GM12878 (cell line): ENCODE results near the gene TRIM41. TPM values are rescaled to one million over a fixed set of nuclear protein-coding genes. Genes with fewer than 3 reads are reported as not detected.

ENCODE experiments used
- BACH1 ChIP-seq: fragments of 450-650 bp; IDR thresholded peaks from 2 replicates; pipeline ENCODE4 v1.6.1; 2017; ENCODE audit warnings: mild to moderate bottlenecking, borderline replicate concordance
- BHLHE40 ChIP-seq, 2 experiments: fragments of 450-650 bp in 1 of 2; IDR thresholded peaks; 2 replicates each; pipeline ENCODE4 v1.6.1; 2011 to 2017; ENCODE audit warnings: low read depth in 2 of 2, borderline replicate concordance in 1 of 2, improper control_type of control experiment in 1 of 2, low read length in 1 of 2, mild to moderate bottlenecking in 1 of 2
- CBX3 ChIP-seq: fragments of 200-600 bp; sonication (generic); IDR thresholded peaks from 2 replicates; pipeline ENCODE4 v1.6.1; 2016; ENCODE audit warnings: low read depth, borderline replicate concordance
- CEBPB ChIP-seq, 2 experiments: fragments of 150-350 bp in 1 of 2; IDR thresholded peaks; 2 replicates each; pipeline ENCODE4 v1.6.1; 2012 to 2014; ENCODE audit warnings: low read depth in 2 of 2, low read length in 2 of 2, borderline replicate concordance in 1 of 2, inconsistent platforms in 1 of 2
- CREB1 ChIP-seq: IDR thresholded peaks from 2 replicates; pipeline ENCODE4 v1.6.1; 2012; ENCODE audit warnings: low read depth, mild to moderate bottlenecking, inconsistent platforms
- EGR1 ChIP-seq, 2 experiments: IDR thresholded peaks; 1 replicate in 1 of 2; 2 replicates in 1 of 2; pipeline ENCODE4 v1.6.1; 2011 to 2012; ENCODE audit warnings: low read depth in 2 of 2, low read length in 2 of 2, borderline replicate concordance in 1 of 2, mild to moderate bottlenecking in 1 of 2, moderate library complexity in 1 of 2
- FOXK2 ChIP-seq: fragments of 450-650 bp; IDR thresholded peaks from 2 replicates; pipeline ENCODE4 v1.6.1; 2017; ENCODE audit warnings: mild to moderate bottlenecking, moderate library complexity
- GATAD2B ChIP-seq: fragments of 450-650 bp; conservative IDR thresholded peaks from 2 replicates; pipeline ENCODE4 v1.6.1; 2017; ENCODE audit warnings: low read depth, mild to moderate bottlenecking, moderate library complexity
- MTA2 ChIP-seq: fragments of 450-650 bp; IDR thresholded peaks from 2 replicates; pipeline ENCODE4 v1.6.1; 2016; ENCODE audit warnings: low read depth, mild to moderate bottlenecking, moderate library complexity
- PML ChIP-seq: IDR thresholded peaks from 2 replicates; pipeline ENCODE4 v1.6.1; 2012; ENCODE audit warnings: low read length, inconsistent platforms
- POLR2A ChIP-seq: IDR thresholded peaks from 2 replicates; pipeline ENCODE4 v1.6.1; 2011; ENCODE audit warnings: low read depth, mild to moderate bottlenecking, low read length
- RAD21 ChIP-seq: IDR thresholded peaks from 2 replicates; pipeline ENCODE4 v1.6.1; 2011; ENCODE audit warnings: mild to moderate bottlenecking, low read depth, low read length, moderate library complexity; ENCODE audit not compliant: insufficient read depth
- RCOR1 ChIP-seq: conservative IDR thresholded peaks from 2 replicates; pipeline ENCODE4 v1.6.1; 2012; ENCODE audit warnings: low read depth, low read length, improper control_type of control experiment
- RUNX3 ChIP-seq: IDR thresholded peaks from 2 replicates; pipeline ENCODE4 v1.6.1; 2012; ENCODE audit warnings: low read length, inconsistent platforms
- SIN3A ChIP-seq: IDR thresholded peaks from 2 replicates; pipeline ENCODE4 v1.6.1; 2012; ENCODE audit warnings: low read depth, low read length, improper control_type of control experiment
- SMAD5 ChIP-seq: IDR thresholded peaks from 2 replicates; pipeline ENCODE4 v1.6.1; 2016; ENCODE audit warnings: antibody characterized with exemption, low read depth
- SPI1 ChIP-seq: IDR thresholded peaks from 2 replicates; pipeline ENCODE4 v1.6.1; 2011; ENCODE audit warnings: low read depth, mild to moderate bottlenecking, low read length, moderate library complexity, borderline replicate concordance; ENCODE audit not compliant: insufficient read depth
- TAF1 ChIP-seq: IDR thresholded peaks from 2 replicates; pipeline ENCODE4 v1.6.1; 2011; ENCODE audit warnings: mild to moderate bottlenecking, low read depth, low read length, borderline replicate concordance
- ZNF217 ChIP-seq: fragments of 450-650 bp; IDR thresholded peaks from 2 replicates; pipeline ENCODE4 v1.6.1; 2017; ENCODE audit warnings: antibody characterized with exemption, mild to moderate bottlenecking
- ZNF274 ChIP-seq: IDR thresholded peaks from one replicate; pipeline ENCODE4 v1.8.0; 2011; ENCODE audit not compliant: insufficient read length, insufficient read depth
- ZSCAN29 ChIP-seq: fragments of 450-650 bp; IDR thresholded peaks from 2 replicates; pipeline ENCODE4 v1.6.1; 2017; ENCODE audit warnings: mild to moderate bottlenecking, moderate library complexity
- polyA plus RNA-seq, 11 experiments: library from polyadenylated mRNA; depleted of rRNA in 4 of 11; unstranded in 6 of 11; stranded (reverse) in 5 of 11; fragments of >200 nt; fragmentation: Nextera tagmentation in 4 of 11; fragmentation: Illumina TruSeq in 1 of 11; extraction: Ambion mirVana in 4 of 11; extraction: Trizol in 1 of 11; gene quantifications; 1 replicate in 1 of 11; 2 replicates in 10 of 11; pipeline versions ENCODE4 v1.2.1 to v1.2.3, GENCODE V29; 2011 to 2016; ENCODE audit warnings: inconsistent platforms in 2 of 11, missing spikeins in 2 of 11, low read depth in 1 of 11
- total RNA-seq, 4 experiments: library from RNA; depleted of rRNA in 3 of 4; stranded (reverse); fragments of >200 nt in 3 of 4; fragmentation: Illumina TruSeq in 1 of 4; extraction: Trizol in 1 of 4; gene quantifications; 2 replicates each; pipeline versions ENCODE4 v1.2.1 to v1.2.3, GENCODE V29; 2013 to 2021
- TF ChIP-seq, protein P1 (sequence below): fragments of 450-650 bp; conservative IDR thresholded peaks from 2 replicates; pipeline ENCODE4 v1.6.1; 2017; ENCODE audit warnings: mild to moderate bottlenecking, moderate library complexity
- TF ChIP-seq, protein P2 (sequence below): fragments of 150-350 bp; IDR thresholded peaks from 2 replicates; pipeline ENCODE4 v1.6.1; 2016; ENCODE audit warnings: low read depth, low read length
- TF ChIP-seq, protein P3 (sequence below): fragments of 450-650 bp; IDR thresholded peaks from 2 replicates; pipeline ENCODE4 v1.6.1; 2017; ENCODE audit warnings: low read depth, mild to moderate bottlenecking, moderate library complexity

TRIM41 gene
- total and polyA plus RNA-seq, 10 of the 15 experiments (the other 5 are each of a cell fraction or from before 2014, with no cell fraction given), result 1.0 to 28.9 (median 10.6) TPM

DNA sequence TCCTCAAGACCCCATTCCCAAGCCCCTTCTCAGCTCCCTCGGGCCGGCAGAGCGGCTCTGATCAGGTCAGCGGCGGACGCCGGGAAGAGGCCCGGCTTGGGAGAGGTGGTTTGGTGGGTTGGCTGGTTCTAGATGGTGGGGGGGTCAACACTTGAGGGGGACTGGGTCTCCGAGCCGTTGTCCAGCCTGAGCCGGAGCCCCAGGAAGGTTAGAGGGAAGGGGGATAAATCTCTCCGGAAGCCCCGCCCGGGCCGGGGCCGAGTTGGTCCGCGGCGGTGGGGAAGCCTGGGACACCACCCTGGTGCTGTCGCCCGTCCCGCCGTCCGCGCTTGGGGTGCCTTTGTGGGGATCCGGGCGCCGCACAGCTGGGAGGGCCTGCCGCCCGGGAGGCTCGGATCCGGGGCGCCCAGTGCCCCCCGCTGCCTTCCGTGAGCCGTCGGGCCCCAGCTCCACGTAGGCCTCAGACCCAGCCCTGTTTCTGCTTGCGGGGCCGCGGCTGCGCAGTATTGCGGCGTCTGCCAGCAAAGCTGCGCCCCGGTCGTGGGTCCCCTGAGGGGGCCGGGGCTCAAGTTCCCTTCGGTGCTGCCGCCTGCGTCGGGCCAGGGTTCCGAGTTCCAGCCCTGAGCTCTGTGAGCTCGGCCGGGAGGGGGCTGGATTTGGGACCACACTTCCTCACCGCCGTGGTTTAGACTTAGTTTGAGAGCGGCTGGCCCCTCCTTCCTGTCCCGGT lies 38.4 kb downstream of the TRIM41 start (continued):
- TF ChIP-seq, protein P1, sequence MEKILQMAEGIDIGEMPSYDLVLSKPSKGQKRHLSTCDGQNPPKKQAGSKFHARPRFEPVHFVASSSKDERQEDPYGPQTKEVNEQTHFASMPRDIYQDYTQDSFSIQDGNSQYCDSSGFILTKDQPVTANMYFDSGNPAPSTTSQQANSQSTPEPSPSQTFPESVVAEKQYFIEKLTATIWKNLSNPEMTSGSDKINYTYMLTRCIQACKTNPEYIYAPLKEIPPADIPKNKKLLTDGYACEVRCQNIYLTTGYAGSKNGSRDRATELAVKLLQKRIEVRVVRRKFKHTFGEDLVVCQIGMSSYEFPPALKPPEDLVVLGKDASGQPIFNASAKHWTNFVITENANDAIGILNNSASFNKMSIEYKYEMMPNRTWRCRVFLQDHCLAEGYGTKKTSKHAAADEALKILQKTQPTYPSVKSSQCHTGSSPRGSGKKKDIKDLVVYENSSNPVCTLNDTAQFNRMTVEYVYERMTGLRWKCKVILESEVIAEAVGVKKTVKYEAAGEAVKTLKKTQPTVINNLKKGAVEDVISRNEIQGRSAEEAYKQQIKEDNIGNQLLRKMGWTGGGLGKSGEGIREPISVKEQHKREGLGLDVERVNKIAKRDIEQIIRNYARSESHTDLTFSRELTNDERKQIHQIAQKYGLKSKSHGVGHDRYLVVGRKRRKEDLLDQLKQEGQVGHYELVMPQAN, result peak; percentile 31; the same call in 1 of the 2 replicates
- TF ChIP-seq SIN3A (peak; percentile 0; the same call in 1 of the 2 replicates), SMAD5 (peak; percentile 54; the same call in 1 of the 2 replicates), MTA2 (no peak), ZSCAN29 (no peak), RUNX3 (peak; percentile 66), TAF1 (no peak), POLR2A (peak; percentile 49), FOXK2 (no peak), CBX3 (no peak), SPI1 (peak; percentile 49; the same call in 1 of the 2 replicates), BHLHE40 (IDR thresholded peaks at IDR 0.05; ENCODE audit: borderline replicate concordance in 1 of 2, low read depth in 2 of 2, low read length in 1 of 2) (no peak), ZNF274 (no peak), BACH1 (peak; percentile 22; the same call in 1 of the 2 replicates), CEBPB (IDR thresholded peaks at IDR 0.05; ENCODE audit: borderline replicate concordance in 1 of 2, low read depth in 2 of 2, low read length in 2 of 2) (no peak), GATAD2B (0 out of 2 replicates have a peak, but pooled peaks have one; percentile 58), ZNF217 (no peak), EGR1 (IDR thresholded peaks at IDR 0.05; ENCODE audit: borderline replicate concordance in 1 of 2, low read depth in 2 of 2, low read length in 2 of 2) (no peak), RCOR1 (no peak), RAD21 (no peak), PML (peak; percentile 61), CREB1 (no peak)
- TF ChIP-seq, protein P2, sequence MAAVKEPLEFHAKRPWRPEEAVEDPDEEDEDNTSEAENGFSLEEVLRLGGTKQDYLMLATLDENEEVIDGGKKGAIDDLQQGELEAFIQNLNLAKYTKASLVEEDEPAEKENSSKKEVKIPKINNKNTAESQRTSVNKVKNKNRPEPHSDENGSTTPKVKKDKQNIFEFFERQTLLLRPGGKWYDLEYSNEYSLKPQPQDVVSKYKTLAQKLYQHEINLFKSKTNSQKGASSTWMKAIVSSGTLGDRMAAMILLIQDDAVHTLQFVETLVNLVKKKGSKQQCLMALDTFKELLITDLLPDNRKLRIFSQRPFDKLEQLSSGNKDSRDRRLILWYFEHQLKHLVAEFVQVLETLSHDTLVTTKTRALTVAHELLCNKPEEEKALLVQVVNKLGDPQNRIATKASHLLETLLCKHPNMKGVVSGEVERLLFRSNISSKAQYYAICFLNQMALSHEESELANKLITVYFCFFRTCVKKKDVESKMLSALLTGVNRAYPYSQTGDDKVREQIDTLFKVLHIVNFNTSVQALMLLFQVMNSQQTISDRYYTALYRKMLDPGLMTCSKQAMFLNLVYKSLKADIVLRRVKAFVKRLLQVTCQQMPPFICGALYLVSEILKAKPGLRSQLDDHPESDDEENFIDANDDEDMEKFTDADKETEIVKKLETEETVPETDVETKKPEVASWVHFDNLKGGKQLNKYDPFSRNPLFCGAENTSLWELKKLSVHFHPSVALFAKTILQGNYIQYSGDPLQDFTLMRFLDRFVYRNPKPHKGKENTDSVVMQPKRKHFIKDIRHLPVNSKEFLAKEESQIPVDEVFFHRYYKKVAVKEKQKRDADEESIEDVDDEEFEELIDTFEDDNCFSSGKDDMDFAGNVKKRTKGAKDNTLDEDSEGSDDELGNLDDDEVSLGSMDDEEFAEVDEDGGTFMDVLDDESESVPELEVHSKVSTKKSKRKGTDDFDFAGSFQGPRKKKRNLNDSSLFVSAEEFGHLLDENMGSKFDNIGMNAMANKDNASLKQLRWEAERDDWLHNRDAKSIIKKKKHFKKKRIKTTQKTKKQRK, result no peak
- TF ChIP-seq, protein P3, sequence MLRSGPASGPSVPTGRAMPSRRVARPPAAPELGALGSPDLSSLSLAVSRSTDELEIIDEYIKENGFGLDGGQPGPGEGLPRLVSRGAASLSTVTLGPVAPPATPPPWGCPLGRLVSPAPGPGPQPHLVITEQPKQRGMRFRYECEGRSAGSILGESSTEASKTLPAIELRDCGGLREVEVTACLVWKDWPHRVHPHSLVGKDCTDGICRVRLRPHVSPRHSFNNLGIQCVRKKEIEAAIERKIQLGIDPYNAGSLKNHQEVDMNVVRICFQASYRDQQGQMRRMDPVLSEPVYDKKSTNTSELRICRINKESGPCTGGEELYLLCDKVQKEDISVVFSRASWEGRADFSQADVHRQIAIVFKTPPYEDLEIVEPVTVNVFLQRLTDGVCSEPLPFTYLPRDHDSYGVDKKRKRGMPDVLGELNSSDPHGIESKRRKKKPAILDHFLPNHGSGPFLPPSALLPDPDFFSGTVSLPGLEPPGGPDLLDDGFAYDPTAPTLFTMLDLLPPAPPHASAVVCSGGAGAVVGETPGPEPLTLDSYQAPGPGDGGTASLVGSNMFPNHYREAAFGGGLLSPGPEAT, result no peak
